ENCODE data around the gene PVALB.

DNA sequence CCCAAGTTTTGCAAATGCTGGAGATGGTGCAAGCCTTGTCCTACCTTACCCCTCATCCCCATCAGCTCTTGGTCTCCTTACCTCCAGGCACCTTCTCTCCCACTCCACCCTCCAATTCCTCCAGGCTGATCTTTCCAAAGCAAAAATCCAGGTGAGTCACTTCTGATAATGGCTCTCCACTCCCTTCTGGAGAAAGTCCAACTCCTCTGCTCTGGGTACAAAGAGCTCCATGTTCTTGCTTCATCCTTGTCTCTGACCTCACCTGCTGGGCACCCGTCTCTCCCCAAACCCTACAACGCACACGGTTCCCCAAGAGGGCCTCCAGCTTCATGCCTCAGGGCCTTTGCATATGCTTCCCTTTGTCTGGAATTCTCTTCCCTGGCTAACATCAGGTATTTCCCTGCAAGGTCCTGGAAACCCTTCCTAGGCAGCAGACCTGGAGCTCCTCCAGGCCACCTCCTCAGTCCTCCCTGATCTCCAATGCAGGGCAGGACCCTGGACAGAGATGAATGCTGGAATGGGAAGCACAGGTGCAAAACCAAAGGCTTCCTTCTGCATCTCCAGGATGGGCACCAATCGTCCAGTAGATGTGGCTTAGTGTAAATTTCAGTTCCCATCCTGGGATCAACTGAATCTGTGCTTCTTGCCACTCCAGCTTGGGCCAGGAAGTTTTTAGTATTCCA, 63.6 kb downstream of the PVALB start:
- TF ChIP-seq CTCF (IDR thresholded peaks at IDR 0.05; ENCODE audit: low read length): no peak
- no peak for TF ChIP-seq EZH2phosphoT487 (IDR thresholded peaks at IDR 0.05; ENCODE audit: low read length)
- no peak for TF ChIP-seq EZH2 (optimal IDR thresholded peaks at IDR 0.05; ENCODE audit: low read depth, low read length)
